Measurements from ENCODE around the gene C13orf46. TPM values are rescaled to one million over a fixed set of nuclear protein-coding genes. Genes with fewer than 3 reads are reported as not detected.
"Not testable (repeated sequence)": the region's sequence is repeated elsewhere in the genome, so short reads cannot be mapped to it uniquely, and the experiment has no call there.

The C13orf46 gene
- polyA plus RNA-seq, 1 donor, result 0.34 TPM

- WGBS (ENCODE audit: insufficient coverage, low lambda C conversion rate), result no CpG with 5 or more reads among the region's 29 CpGs
- peak; percentile 42 to 71 for DNase-seq
- Histone ChIP-seq H3K27ac (ENCODE audit: low read length) (no peak overlapping the region), H3K9me3 (ENCODE audit: control insufficient read depth, low read depth, low read length) (peaks cover 17% of the 10 kb centered on the region), H3K4me3 (ENCODE audit: low read length) (no peak overlapping the region), H3K27me3 (ENCODE audit: control insufficient read depth, insufficient read depth, low read length) (peaks cover 9% of the 10 kb centered on the region), H3K4me1 (ENCODE audit: control insufficient read depth, insufficient read depth, low read length) (no peaks in the 10 kb centered on the region), H3K36me3 (ENCODE audit: control insufficient read depth, insufficient read depth, low read length) (no peaks in the 10 kb centered on the region)
Observed at GRCh38 chr13:113917594-113918371, 56.1 kb downstream of the C13orf46 start.

- Histone ChIP-seq H3K27me3 (ENCODE audit: control insufficient read depth, insufficient read depth, low read length) (peaks cover 9% of the 10 kb centered on the region), H3K4me3 (ENCODE audit: low read length) (no peak overlapping the region), H3K9me3 (ENCODE audit: control insufficient read depth, low read depth, low read length) (peaks cover 17% of the 10 kb centered on the region), H3K36me3 (ENCODE audit: control insufficient read depth, insufficient read depth, low read length) (no peaks in the 10 kb centered on the region), H3K27ac (ENCODE audit: low read length) (no peak overlapping the region), H3K4me1 (ENCODE audit: control insufficient read depth, insufficient read depth, low read length) (no peaks in the 10 kb centered on the region)
- no peak for DNase-seq
- no CpG with 5 or more reads among the region's 14 CpGs for WGBS (ENCODE audit: insufficient coverage, low lambda C conversion rate)
Observed at GRCh38 chr13:113917096-113917495, 56.8 kb downstream of the C13orf46 start.

GRCh38 chr13:113916330-113916815 is 57.5 kb downstream of the C13orf46 start:
- peak; percentile 44 to 71 for DNase-seq
- no peak overlapping the region for H3K27ac ChIP-seq (ENCODE audit: low read length)
- no CpG with 5 or more reads among the region's 2 CpGs for WGBS (ENCODE audit: insufficient coverage, low lambda C conversion rate)
- H3K4me1 ChIP-seq (ENCODE audit: control insufficient read depth, insufficient read depth, low read length), result no peaks in the 10 kb centered on the region
- no peak overlapping the region for H3K4me3 ChIP-seq (ENCODE audit: low read length)
- H3K27me3 ChIP-seq (ENCODE audit: control insufficient read depth, insufficient read depth, low read length), result peaks cover 9% of the 10 kb centered on the region
- H3K9me3 ChIP-seq (ENCODE audit: control insufficient read depth, low read depth, low read length), result peaks cover 14% of the 10 kb centered on the region
- no peaks in the 10 kb centered on the region for H3K36me3 ChIP-seq (ENCODE audit: control insufficient read depth, insufficient read depth, low read length)

GRCh38 chr13:113915786-113916329 is 58.0 kb downstream of the C13orf46 start:
- Histone ChIP-seq H3K4me1 (ENCODE audit: control insufficient read depth, insufficient read depth, low read length) (no peaks in the 10 kb centered on the region), H3K4me3 (ENCODE audit: low read length) (no peak overlapping the region), H3K9me3 (ENCODE audit: control insufficient read depth, low read depth, low read length) (peaks cover 11% of the 10 kb centered on the region), H3K36me3 (ENCODE audit: control insufficient read depth, insufficient read depth, low read length) (no peaks in the 10 kb centered on the region), H3K27me3 (ENCODE audit: control insufficient read depth, insufficient read depth, low read length) (peaks cover 9% of the 10 kb centered on the region), H3K27ac (ENCODE audit: low read length) (no peak overlapping the region)
- 86% methylated on average over 4 of the region's 11 CpGs for whole genome bisulfite sequencing (ENCODE audit: insufficient coverage, low lambda C conversion rate)
- no peak for DNase-seq

- Histone ChIP-seq H3K9me3 (ENCODE audit: control insufficient read depth, low read depth, low read length) (peaks cover 11% of the 10 kb centered on the region), H3K36me3 (ENCODE audit: control insufficient read depth, insufficient read depth, low read length) (no peaks in the 10 kb centered on the region), H3K4me1 (ENCODE audit: control insufficient read depth, insufficient read depth, low read length) (no peaks in the 10 kb centered on the region), H3K27me3 (ENCODE audit: control insufficient read depth, insufficient read depth, low read length) (peaks cover 9% of the 10 kb centered on the region), H3K27ac (ENCODE audit: low read length) (no peak overlapping the region), H3K4me3 (ENCODE audit: low read length) (no peak overlapping the region)
- WGBS (ENCODE audit: insufficient coverage, low lambda C conversion rate), result no CpG with 5 or more reads among the region's 21 CpGs
- DNase-seq, result no peak
Observed at GRCh38 chr13:113915012-113915763, 58.7 kb downstream of the C13orf46 start.

GRCh38 chr13:113914333-113915011 is 59.4 kb downstream of the C13orf46 start:
- Histone ChIP-seq H3K27ac (ENCODE audit: low read length) (no peak overlapping the region), H3K4me1 (ENCODE audit: control insufficient read depth, insufficient read depth, low read length) (no peaks in the 10 kb centered on the region), H3K36me3 (ENCODE audit: control insufficient read depth, insufficient read depth, low read length) (no peaks in the 10 kb centered on the region), H3K27me3 (ENCODE audit: control insufficient read depth, insufficient read depth, low read length) (peaks cover 9% of the 10 kb centered on the region), H3K9me3 (ENCODE audit: control insufficient read depth, low read depth, low read length) (peaks cover 11% of the 10 kb centered on the region), H3K4me3 (ENCODE audit: low read length) (no peak overlapping the region)
- 80% methylated on average over 2 of the region's 24 CpGs for WGBS (ENCODE audit: insufficient coverage, low lambda C conversion rate)
- no peak for DNase-seq

- H3K4me1 ChIP-seq (ENCODE audit: control insufficient read depth, insufficient read depth, low read length); H3K36me3 ChIP-seq (ENCODE audit: control insufficient read depth, insufficient read depth, low read length); DNase-seq; H3K27ac ChIP-seq (ENCODE audit: low read length); H3K4me3 ChIP-seq (ENCODE audit: low read length); H3K27me3 ChIP-seq (ENCODE audit: control insufficient read depth, insufficient read depth, low read length): not testable (repeated sequence)
- peaks cover 11% of the 10 kb centered on the region for H3K9me3 ChIP-seq (ENCODE audit: control insufficient read depth, low read depth, low read length)
- WGBS (ENCODE audit: insufficient coverage, low lambda C conversion rate), result 100% methylated on average over 1 of the region's 22 CpGs
Observed at GRCh38 chr13:113913838-113914237, 60.0 kb downstream of the C13orf46 start.

GRCh38 chr13:113913408-113913807 is 60.5 kb downstream of the C13orf46 start:
- not testable (repeated sequence) for H3K4me3 ChIP-seq (ENCODE audit: low read length)

GRCh38 chr13:113912596-113912995 is 61.3 kb downstream of the C13orf46 start:
- Histone ChIP-seq H3K27ac (ENCODE audit: low read length) (no peak overlapping the region), H3K36me3 (ENCODE audit: control insufficient read depth, insufficient read depth, low read length) (no peaks in the 10 kb centered on the region), H3K9me3 (ENCODE audit: control insufficient read depth, low read depth, low read length) (peaks cover 11% of the 10 kb centered on the region), H3K4me3 (ENCODE audit: low read length) (no peak overlapping the region), H3K27me3 (ENCODE audit: control insufficient read depth, insufficient read depth, low read length) (peaks cover 9% of the 10 kb centered on the region), H3K4me1 (ENCODE audit: control insufficient read depth, insufficient read depth, low read length) (peaks cover 12% of the 10 kb centered on the region)
- 80% methylated on average over 2 of the region's 3 CpGs for WGBS (ENCODE audit: insufficient coverage, low lambda C conversion rate)
- no peak for DNase-seq

More at GRCh38 chr13:113913408-113913807, 60.5 kb downstream of the C13orf46 start:
- not testable (repeated sequence) for H3K4me1 ChIP-seq (ENCODE audit: control insufficient read depth, insufficient read depth, low read length); H3K27ac ChIP-seq (ENCODE audit: low read length); H3K36me3 ChIP-seq (ENCODE audit: control insufficient read depth, insufficient read depth, low read length); DNase-seq; H3K27me3 ChIP-seq (ENCODE audit: control insufficient read depth, insufficient read depth, low read length)
- peaks cover 11% of the 10 kb centered on the region for H3K9me3 ChIP-seq (ENCODE audit: control insufficient read depth, low read depth, low read length)
- no CpG with 5 or more reads among the region's 8 CpGs for WGBS (ENCODE audit: insufficient coverage, low lambda C conversion rate)
